ENCODE measurements around the gene SBK3. TPM values are rescaled to one million over a fixed set of nuclear protein-coding genes. Genes with fewer than 3 reads are reported as not detected.

Gene SBK3
- total RNA-seq, 6 experiments from 2014 or later: 0.33 to 0.56 TPM; not detected in 4

- DNase-seq (no peak), ATAC-seq (no peak)
- intact Hi-C loops (cut with DNase I): loop anchor here in 1 of 2 donors (10.0 kb wide), 1 partner anchor 351 kb away; the partner anchor contains the start of gene TNNT1
- Histone ChIP-seq H3K4me3 (no peak overlapping the region), H3K36me3 (no peaks in the 10 kb centered on the region), H3K4me1 (no peaks in the 10 kb centered on the region), H3K27me3 (no peaks in the 10 kb centered on the region), H3K9me3 (no peaks in the 10 kb centered on the region), H3K27ac (no peak overlapping the region)
- TF ChIP-seq POLR2A (IDR thresholded peaks at IDR 0.05) (no peak), CTCF (IDR thresholded peaks at IDR 0.05) (no peak)
- 75% methylated on average over 9 of the region's 11 CpGs for WGBS (ENCODE audit: insufficient coverage, low coverage, low lambda C conversion rate, missing lambda C conversion rate)
These were observed 49.5 kb downstream of the SBK3 start for GRCh38 chr19:55495646-55496349.

GRCh38 chr19:55494172-55494761 lies 51.1 kb downstream of the SBK3 start:
- ATAC-seq (peak; percentile 17 to 69 (median 32)), DNase-seq (no peak)
- 17% methylated on average over 5 of the region's 22 CpGs for WGBS (ENCODE audit: insufficient coverage, low coverage, low lambda C conversion rate, missing lambda C conversion rate)
- Histone ChIP-seq H3K9me3 (no peaks in the 10 kb centered on the region), H3K27me3 (no peaks in the 10 kb centered on the region), H3K4me1 (no peaks in the 10 kb centered on the region), H3K27ac (peak overlapping the region in 1 of 3 donors; percentile 43), H3K4me3 (peak overlapping the region; percentile 12 to 19 (median 16)), H3K36me3 (no peaks in the 10 kb centered on the region)
- TF ChIP-seq CTCF (IDR thresholded peaks at IDR 0.05): no peak
- no peak for TF ChIP-seq POLR2A (IDR thresholded peaks at IDR 0.05)
- intact Hi-C loops (cut with DNase I): loop anchor here in 1 of 2 donors (10.0 kb wide), 1 partner anchor 349 kb away; the partner anchor contains the start of gene TNNT1

GRCh38 chr19:55493645-55494171 lies 51.6 kb downstream of the SBK3 start:
- H3K36me3 ChIP-seq: no peaks in the 10 kb centered on the region
- ATAC-seq (no peak), DNase-seq (no peak)
- H3K27ac ChIP-seq: peak overlapping the region in 1 of 3 donors; percentile 43
- H3K9me3 ChIP-seq: no peaks in the 10 kb centered on the region
- no peaks in the 10 kb centered on the region for H3K27me3 ChIP-seq
- peak overlapping the region in 2 of 3 donors; percentile 12 to 19 for H3K4me3 ChIP-seq
- H3K4me1 ChIP-seq: no peaks in the 10 kb centered on the region
- TF ChIP-seq CTCF (IDR thresholded peaks at IDR 0.05): no peak
- TF ChIP-seq POLR2A (IDR thresholded peaks at IDR 0.05): no peak
- intact Hi-C loops (cut with DNase I): loop anchor here in 1 of 2 donors (10.0 kb wide), 1 partner anchor 349 kb away; the partner anchor contains the start of gene TNNT1
- no CpG with 5 or more reads among the region's 38 CpGs for WGBS (ENCODE audit: insufficient coverage, low coverage, low lambda C conversion rate, missing lambda C conversion rate)

- TF ChIP-seq POLR2A (IDR thresholded peaks at IDR 0.05): no peak
- no peak for TF ChIP-seq CTCF (IDR thresholded peaks at IDR 0.05)
- no peaks in the 10 kb centered on the region for H3K36me3 ChIP-seq
- H3K27me3 ChIP-seq: no peaks in the 10 kb centered on the region
- H3K9me3 ChIP-seq: no peaks in the 10 kb centered on the region
- no peaks in the 10 kb centered on the region for H3K4me1 ChIP-seq
- DNase-seq: no peak
- intact Hi-C loops (cut with DNase I): loop anchor here in 1 of 2 donors (10.0 kb wide), 1 partner anchor 348 kb away; the partner anchor contains the start of gene TNNT1
- H3K27ac ChIP-seq: peak overlapping the region in 1 of 3 donors; percentile 43
- peak in 1 of 4 donors; percentile 18 for ATAC-seq
- peak overlapping the region in 1 of 3 donors; percentile 19 for H3K4me3 ChIP-seq
- WGBS (ENCODE audit: insufficient coverage, low coverage, low lambda C conversion rate, missing lambda C conversion rate): 43% methylated on average over 8 of the region's 18 CpGs
These were observed 52.2 kb downstream of the SBK3 start for GRCh38 chr19:55493052-55493644.
